Esophagus muscularis mucosa (tissue), 4 donors: Measurements from ENCODE around the gene NABP1. TPM values are rescaled to one million over a fixed set of nuclear protein-coding genes. Genes with fewer than 3 reads are reported as not detected.

Experiments used
- DNase-seq: peaks from one replicate; pipeline ENCODE4 v3.0.0-alpha.2; 2017; ENCODE audit errors: extremely low spot score
- H3K27ac ChIP-seq, 4 donors: fragments of 200-600 bp; sonication (generic); replicated peaks in 1 of 4; 1 replicate in 3 of 4; 2 replicates in 1 of 4; pipeline ENCODE4 v1.5.1; 2016 to 2019; ENCODE audit warnings: mild to moderate bottlenecking in 1 of 4
- H3K27me3 ChIP-seq, 4 donors: fragments of 200-600 bp; sonication (generic); one replicate each; pipeline versions ENCODE4 v1.5.1 to v1.6.0; 2016 to 2019
- H3K36me3 ChIP-seq, 4 donors: fragments of 200-600 bp; sonication (generic); one replicate each; pipeline ENCODE4 v1.5.1; 2016 to 2019
- H3K4me1 ChIP-seq, 4 donors: fragments of 200-600 bp; sonication (generic); one replicate each; pipeline ENCODE4 v1.5.1; 2016 to 2019
- H3K4me3 ChIP-seq, 4 donors: fragments of 200-600 bp; sonication (generic); 1 replicate in 2 of 4; 2 replicates in 2 of 4; pipeline ENCODE4 v1.5.1; 2016 to 2019; ENCODE audit warnings: mild to moderate bottlenecking in 4 of 4, moderate library complexity in 1 of 4
- H3K9me3 ChIP-seq, 4 donors: fragments of 200-600 bp; sonication (generic); 1 replicate in 3 of 4; 2 replicates in 1 of 4; pipeline ENCODE4 v1.5.1; 2016 to 2019
- EP300 ChIP-seq: sonication (generic); formaldehyde crosslinking; IDR thresholded peaks from one replicate; pipeline ENCODE4 v1.6.1; 2017; ENCODE audit warnings: antibody characterized with exemption
- POLR2A ChIP-seq: fragments of 450-650 bp; IDR thresholded peaks from one replicate; pipeline ENCODE4 v1.6.1; 2017; ENCODE audit warnings: antibody characterized with exemption, moderate library complexity, mild to moderate bottlenecking, low read depth
- POLR2AphosphoS5 ChIP-seq, 2 donors: sonication (generic); formaldehyde crosslinking; IDR thresholded peaks; one replicate each; pipeline ENCODE4 v1.6.1; 2017; ENCODE audit warnings: antibody characterized with exemption in 2 of 2
- WGBS: methylation state at CpG from one replicate; pipeline ENCODE4 v1.1.5; 2018; 5-methylcytosine and 5-hydroxymethylcytosine counted together
- intact Hi-C: fragments of 100-400 bp; cut with DNase I; formaldehyde crosslinking; loops from one replicate; pipeline ENCODE4 v1.15.1; 2023
- total RNA-seq, 4 donors: library from RNA; depleted of rRNA; stranded (reverse); fragments of >200 nt; gene quantifications; one replicate each; pipeline versions ENCODE4 v1.1.0 to v1.2.1, GENCODE V29; 2016
- TF ChIP-seq, protein P1 (sequence below), 3 experiments: fragments of 200-600 bp in 2 of 3; fragments of 450-650 bp in 1 of 3; sonication (generic) in 2 of 3; IDR thresholded peaks; one replicate each; pipeline ENCODE4 v1.5.1; 2017 to 2019; ENCODE audit warnings: antibody characterized with exemption in 3 of 3, mild to moderate bottlenecking in 2 of 3, moderate library complexity in 1 of 3

The NABP1 gene
- total RNA-seq, 4 donors from 2014 or later = 4.2 to 27.8 (median 8.0) TPM

DNA sequence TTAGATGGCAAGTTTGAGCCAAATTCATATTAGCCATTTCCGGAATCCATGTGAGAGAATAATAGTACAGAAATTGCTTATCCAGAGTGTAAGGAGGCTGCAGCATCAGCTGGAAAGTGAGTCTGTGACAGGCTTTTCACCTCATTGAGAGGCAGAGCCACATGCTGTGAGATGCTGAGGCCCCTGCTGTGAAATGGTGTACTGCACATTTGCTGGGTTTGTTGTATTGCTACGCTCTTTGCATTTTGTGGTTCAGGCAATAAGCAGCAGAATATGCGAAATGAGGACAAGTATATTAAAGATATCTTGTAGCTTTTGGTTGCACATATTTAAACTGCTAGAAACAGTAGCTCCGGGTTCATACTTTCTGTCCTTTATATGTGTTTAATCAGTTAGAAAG, 37.0 kb downstream of the NABP1 start:
- Histone ChIP-seq H3K36me3 (no peaks in the 10 kb centered on the region), H3K4me1 (no peaks in the 10 kb centered on the region), H3K27me3 (no peaks in the 10 kb centered on the region), H3K9me3 (no peaks in the 10 kb centered on the region), H3K4me3 (no peak overlapping the region), H3K27ac (no peak overlapping the region)
- 90% methylated on average over 4 of the region's 4 CpGs for WGBS
- intact Hi-C loops = no loop called here
- TF ChIP-seq POLR2AphosphoS5 (IDR thresholded peaks at IDR 0.05) = no peak
- TF ChIP-seq, protein P1, sequence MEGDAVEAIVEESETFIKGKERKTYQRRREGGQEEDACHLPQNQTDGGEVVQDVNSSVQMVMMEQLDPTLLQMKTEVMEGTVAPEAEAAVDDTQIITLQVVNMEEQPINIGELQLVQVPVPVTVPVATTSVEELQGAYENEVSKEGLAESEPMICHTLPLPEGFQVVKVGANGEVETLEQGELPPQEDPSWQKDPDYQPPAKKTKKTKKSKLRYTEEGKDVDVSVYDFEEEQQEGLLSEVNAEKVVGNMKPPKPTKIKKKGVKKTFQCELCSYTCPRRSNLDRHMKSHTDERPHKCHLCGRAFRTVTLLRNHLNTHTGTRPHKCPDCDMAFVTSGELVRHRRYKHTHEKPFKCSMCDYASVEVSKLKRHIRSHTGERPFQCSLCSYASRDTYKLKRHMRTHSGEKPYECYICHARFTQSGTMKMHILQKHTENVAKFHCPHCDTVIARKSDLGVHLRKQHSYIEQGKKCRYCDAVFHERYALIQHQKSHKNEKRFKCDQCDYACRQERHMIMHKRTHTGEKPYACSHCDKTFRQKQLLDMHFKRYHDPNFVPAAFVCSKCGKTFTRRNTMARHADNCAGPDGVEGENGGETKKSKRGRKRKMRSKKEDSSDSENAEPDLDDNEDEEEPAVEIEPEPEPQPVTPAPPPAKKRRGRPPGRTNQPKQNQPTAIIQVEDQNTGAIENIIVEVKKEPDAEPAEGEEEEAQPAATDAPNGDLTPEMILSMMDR (IDR thresholded peaks at IDR 0.05) = no peak
- no peak for TF ChIP-seq EP300
- no peak for TF ChIP-seq POLR2A
- DNase-seq = no peak

DNA sequence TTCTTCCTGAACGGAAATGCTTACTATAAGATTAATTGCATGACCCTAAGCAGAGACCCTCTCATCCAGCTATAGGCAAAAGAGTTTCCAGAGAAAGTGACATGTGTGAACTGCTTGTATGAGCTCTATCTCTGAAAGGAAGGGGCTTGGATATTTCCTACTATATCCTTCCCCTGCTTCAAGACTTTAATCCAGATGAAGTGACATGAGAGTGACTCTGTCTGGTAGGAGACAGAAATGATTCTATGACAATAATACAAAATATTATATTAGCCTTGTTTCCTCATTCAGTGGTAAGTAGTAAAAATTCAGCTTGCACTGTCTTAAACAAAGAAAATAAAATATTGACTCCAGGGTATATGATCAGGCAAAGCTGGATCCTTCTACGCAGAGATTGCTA, 37.5 kb downstream of the NABP1 start:
- intact Hi-C loops = no loop called here
- TF ChIP-seq, protein P1 (IDR thresholded peaks at IDR 0.05) = no peak
- no peak for TF ChIP-seq EP300
- no peak for TF ChIP-seq POLR2A
- no peak for TF ChIP-seq POLR2AphosphoS5 (IDR thresholded peaks at IDR 0.05)
- Histone ChIP-seq H3K27me3 (no peaks in the 10 kb centered on the region), H3K9me3 (no peaks in the 10 kb centered on the region), H3K27ac (no peak overlapping the region), H3K4me3 (no peak overlapping the region), H3K36me3 (no peaks in the 10 kb centered on the region), H3K4me1 (no peaks in the 10 kb centered on the region)
- WGBS = 85% methylated on average over 2 of the region's 2 CpGs
- no peak for DNase-seq

GRCh38 chr2:191719261-191719660, 41.3 kb downstream of the NABP1 start:
- H3K9me3 ChIP-seq = no peaks in the 10 kb centered on the region
- no peak for DNase-seq
- H3K4me3 ChIP-seq = no peak overlapping the region
- H3K36me3 ChIP-seq = no peaks in the 10 kb centered on the region
- H3K27ac ChIP-seq = no peak overlapping the region
- no peak for TF ChIP-seq POLR2A
- TF ChIP-seq POLR2AphosphoS5 (IDR thresholded peaks at IDR 0.05) = no peak
- TF ChIP-seq, protein P1 (IDR thresholded peaks at IDR 0.05) = no peak
- TF ChIP-seq EP300 = no peak
- H3K27me3 ChIP-seq = no peaks in the 10 kb centered on the region
- no peaks in the 10 kb centered on the region for H3K4me1 ChIP-seq
- 83% methylated on average over 2 of the region's 2 CpGs for WGBS
- intact Hi-C loops = no loop called here

GRCh38 chr2:191719938-191720337, 42.0 kb downstream of the NABP1 start:
- intact Hi-C loops = no loop called here
- H3K9me3 ChIP-seq = no peaks in the 10 kb centered on the region
- 93% methylated on average over 13 of the region's 13 CpGs for WGBS

DNA sequence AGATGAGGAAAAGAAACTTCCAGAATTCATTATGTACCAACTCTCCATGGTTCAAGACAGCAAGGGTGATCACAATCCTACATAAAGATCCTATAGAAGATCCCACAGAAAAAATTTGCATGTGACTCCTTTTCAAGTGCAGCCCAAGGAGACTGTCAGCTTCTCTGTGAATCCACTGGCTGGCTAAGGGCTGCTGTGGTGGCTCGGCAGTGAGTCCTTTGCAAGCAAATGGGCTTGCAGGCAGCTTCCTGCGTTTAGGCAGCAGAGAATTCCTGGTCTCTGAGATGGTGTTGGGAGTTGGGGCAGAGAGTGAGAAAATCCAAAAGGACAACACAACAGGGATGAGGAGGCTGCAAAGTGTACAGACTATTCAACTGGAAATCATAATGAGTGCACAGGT, 43.4 kb downstream of the NABP1 start:
- DNase-seq = no peak
- 64% methylated on average over 2 of the region's 2 CpGs for WGBS
- Histone ChIP-seq H3K4me3 (no peak overlapping the region), H3K9me3 (no peaks in the 10 kb centered on the region), H3K36me3 (no peaks in the 10 kb centered on the region), H3K27ac (no peak overlapping the region), H3K4me1 (no peaks in the 10 kb centered on the region), H3K27me3 (no peaks in the 10 kb centered on the region)
- intact Hi-C loops = no loop called here
- no peak for TF ChIP-seq POLR2AphosphoS5 (IDR thresholded peaks at IDR 0.05)
- TF ChIP-seq POLR2A = no peak

More at GRCh38 chr2:191719938-191720337, 42.0 kb downstream of the NABP1 start:
- Histone ChIP-seq H3K4me1 (no peaks in the 10 kb centered on the region), H3K4me3 (no peak overlapping the region), H3K27ac (no peak overlapping the region), H3K36me3 (no peaks in the 10 kb centered on the region), H3K27me3 (no peaks in the 10 kb centered on the region)
- DNase-seq = no peak
- TF ChIP-seq, protein P1 (IDR thresholded peaks at IDR 0.05) = no peak
- TF ChIP-seq EP300 (no peak), POLR2AphosphoS5 (IDR thresholded peaks at IDR 0.05) (no peak), POLR2A (no peak)
